NCI-H526 (cell line): ENCODE results near the gene RBMS3.

Source experiments
- DNase-seq, 2 experiments: peaks; one replicate each; lab custom pipeline; 2025; lab: John Stamatoyannopoulos, UW

Gene RBMS3

DNA sequence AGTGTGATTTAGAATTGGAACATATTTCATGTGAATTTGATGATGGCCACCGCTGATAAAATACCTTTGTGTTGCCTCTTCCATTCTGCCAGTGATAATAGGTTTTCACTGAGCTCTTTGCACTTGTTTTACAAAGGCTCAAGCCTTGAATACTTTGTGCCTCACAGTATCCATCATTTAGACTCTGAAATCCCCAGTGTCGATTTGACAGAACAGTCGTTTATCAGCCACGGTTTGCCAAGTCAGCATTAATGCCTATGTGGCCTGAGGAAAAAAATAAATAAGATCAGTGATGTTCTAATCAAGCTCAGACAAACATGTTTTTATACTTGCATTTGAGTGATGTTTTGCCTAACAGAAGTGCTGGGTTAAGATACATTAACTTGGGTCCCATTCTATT is 399.1 kb downstream of the RBMS3 start:
- no peak for DNase-seq

DNA sequence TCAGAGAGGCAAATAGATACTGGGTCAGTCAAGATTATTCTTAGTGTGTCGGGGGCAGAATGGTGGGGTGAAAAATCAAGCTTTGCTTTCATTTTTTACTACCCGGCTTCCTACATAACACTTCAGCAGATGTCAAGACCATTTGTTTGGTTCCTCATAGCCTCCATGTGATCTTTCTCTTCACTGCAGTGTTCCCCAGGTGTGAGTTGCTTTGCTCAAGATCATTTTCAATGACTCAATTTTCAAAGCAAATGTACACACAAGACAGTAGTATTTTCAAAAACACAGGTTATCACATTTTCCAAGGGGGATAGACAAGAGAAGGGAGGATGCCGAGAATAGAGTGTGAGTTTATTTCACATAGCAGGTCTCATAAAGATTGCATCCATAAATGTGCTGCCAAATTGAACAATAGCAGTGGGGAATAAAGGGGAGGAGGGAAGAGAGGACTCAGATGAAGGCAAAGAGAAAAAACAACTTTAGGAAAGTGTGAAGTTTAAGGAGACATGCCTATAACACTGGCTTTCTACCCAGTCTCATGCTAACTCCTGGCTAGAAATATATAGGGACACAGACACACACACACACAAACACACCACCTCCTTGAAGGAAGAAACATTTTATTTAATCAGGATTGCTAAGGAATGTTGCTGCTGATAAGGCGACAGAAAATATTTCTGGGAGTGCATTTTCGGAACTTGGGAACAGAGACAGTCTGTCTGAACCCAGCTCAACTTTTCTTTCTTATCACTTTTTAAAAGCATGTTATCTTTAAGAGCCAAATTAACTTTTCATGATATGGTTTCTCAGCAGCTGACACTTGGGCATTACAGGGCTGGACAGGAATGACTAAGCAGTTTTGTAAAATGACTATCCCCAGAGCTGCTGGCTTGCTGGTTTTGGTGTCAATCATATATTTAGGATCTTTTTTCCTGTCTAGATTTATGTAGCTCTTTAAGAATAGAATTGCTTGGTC is 402.4 kb downstream of the RBMS3 start:
- DNase-seq, result no peak

- DNase-seq, result no peak
These were observed 406.2 kb downstream of the RBMS3 start for GRCh38 chr3:29686889-29687592.

DNA sequence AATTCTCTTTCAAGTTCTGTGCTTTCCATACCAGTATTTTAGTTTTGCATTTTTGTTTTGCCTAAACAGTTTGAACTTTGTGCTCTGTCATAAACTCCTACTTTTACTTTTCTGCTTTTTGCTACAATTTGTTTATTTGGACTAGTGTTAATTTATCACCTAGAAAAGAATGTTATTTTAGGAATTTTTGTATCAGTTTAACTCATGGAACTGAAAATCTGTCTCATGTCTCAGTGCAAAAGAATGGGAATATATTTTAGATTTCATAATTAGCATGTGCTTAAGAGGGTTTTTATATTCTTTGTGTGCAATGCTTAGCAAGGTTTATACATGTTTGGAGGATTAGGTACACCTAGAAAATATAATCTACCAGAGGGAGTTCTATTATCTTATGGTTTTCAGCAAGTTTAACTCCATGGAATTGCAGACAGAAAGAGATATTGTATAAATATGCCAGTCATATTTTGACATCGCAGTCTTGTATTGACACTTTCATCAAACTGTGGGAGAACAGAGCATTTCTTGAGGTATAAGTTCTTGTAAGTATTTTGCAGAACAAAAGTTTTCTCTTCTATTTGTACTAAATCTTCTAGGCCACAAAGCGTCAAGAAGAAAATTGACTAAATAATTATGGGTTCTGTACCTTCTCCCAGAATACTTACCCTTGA is 409.9 kb downstream of the RBMS3 start:
- DNase-seq, result no peak

DNA sequence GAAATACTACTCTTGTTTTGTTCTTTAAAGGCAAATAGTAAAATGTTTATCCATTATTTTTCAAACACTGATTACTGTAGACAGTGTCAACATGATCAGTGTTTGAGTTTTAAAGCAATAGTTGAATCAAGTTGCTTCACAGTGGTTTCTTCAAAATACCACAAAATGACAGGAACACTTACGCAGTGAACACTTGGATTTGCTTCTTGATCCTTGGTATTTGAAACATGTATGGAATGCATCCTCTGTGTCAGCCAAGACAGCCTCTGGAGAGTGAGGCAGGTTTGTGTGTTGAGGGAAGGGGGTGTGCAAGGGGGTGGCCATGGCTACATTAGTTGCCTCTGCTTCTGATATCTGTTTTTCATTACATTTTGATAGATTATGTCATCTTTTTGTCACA is 413.0 kb downstream of the RBMS3 start:
- no peak for DNase-seq

DNA sequence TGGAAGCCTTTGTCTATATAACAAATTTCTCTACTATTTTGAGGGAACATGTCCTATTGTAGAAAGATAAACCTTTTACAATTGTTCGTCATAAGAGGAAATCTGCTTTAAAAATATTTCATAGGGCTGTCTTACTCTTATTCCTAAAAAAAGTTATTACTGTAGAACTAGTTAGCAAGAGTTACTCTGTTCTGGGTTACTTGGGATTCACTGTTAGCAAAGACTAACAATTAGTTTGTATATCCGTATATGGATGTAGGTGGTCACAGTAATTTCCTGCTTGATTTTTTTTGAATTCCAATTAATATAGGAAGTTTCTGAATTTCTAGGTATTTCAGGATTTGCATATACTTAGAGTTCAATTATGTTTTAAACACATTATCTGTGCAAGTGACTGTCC is 413.5 kb downstream of the RBMS3 start:
- no peak for DNase-seq

- DNase-seq, result no peak
These were observed 413.9 kb downstream of the RBMS3 start for GRCh38 chr3:29694783-29695182.

DNA sequence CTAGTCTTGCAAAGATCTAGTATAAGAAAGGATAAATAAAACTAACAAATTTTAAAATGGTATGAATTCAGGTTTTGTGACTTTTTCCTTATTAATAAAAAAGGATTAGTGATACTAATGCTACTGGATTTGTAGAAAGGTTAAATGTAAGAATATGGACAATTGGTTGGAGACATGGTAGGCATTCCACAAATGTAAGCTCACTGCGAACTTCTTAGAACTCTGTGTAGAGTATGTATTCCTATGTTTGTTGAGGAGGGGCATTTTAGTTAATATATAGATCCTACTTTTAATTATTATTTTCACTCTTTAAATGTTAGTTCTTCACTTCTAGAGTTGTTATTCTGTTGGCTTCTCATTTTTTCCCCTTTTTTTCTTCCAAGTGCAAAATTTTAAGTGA is 414.3 kb downstream of the RBMS3 start:
- no peak for DNase-seq

- DNase-seq, result no peak
These were observed 414.9 kb downstream of the RBMS3 start for GRCh38 chr3:29695643-29696198.

DNA sequence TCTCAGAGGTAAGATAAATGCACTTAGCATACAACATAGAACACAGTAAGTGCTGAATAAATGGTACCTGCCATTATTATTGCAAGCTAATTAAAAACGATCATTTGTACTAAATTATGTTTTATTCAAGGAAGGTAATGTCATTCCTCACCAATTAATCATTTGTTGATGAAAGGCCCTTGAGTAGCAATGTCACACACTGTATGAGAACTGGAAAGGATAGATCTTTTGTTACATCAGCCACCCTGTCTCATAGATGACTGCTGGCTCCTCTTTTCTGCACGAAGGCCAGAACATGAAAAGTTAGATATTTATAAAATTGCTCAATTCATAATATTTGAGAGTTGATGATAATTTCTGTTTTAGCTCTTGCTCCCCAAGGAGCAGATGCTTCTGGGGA is 415.4 kb downstream of the RBMS3 start:
- no peak for DNase-seq

- no peak for DNase-seq
These were observed 417.1 kb downstream of the RBMS3 start for GRCh38 chr3:29697989-29698388.

DNA sequence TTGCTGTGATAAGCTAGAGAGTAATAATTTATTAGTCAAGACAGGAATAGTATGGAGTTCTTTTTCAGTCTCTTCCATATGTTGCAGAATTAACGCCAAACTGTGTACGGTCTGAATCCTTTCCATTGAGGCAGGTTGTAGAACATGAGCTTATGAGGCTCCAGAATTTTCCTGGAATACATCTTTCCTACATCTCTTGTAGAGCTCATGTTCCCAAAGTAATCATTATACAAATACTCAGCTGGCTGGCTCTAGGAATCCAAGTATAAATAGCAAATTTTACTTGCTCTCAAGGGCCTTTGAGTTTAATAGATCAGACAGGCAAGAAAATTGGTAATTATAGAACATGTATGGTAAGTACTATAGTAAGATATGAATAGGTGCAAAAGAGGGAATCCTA is 419.4 kb downstream of the RBMS3 start:
- DNase-seq, result no peak

DNA sequence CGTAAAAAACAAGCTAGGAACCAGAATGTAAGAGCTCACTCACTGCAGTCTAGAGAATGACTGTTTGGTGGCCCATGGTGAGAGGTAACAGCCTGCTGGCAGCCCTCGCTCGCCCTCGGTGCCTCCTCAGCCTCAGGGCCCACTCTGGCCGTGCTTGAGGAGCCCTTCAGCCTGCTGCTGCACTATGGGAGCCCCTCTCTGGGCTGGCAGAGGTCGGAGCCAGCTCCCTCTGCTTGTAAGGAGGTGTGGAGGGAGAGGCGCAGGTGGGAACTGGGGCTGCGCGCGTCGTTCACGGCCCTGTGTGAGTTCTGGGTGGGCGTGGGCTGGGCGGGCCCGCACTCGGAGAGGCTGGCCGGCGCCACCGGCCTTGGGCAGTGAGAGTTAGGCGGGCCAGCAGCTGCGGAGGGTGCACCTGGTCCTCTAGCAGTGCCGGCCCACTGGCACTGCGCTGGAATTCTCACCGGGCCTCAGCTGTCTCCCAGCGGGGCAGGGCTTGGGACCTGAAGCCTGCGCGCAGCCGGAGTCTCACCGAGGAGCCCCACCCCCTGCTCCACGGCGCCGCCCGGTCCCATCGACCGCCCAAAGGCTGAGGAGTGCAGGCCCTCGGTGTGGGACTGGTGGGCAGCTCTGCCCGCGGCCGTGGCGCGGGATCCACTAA is 420.6 kb downstream of the RBMS3 start:
- DNase-seq, result no peak

DNA sequence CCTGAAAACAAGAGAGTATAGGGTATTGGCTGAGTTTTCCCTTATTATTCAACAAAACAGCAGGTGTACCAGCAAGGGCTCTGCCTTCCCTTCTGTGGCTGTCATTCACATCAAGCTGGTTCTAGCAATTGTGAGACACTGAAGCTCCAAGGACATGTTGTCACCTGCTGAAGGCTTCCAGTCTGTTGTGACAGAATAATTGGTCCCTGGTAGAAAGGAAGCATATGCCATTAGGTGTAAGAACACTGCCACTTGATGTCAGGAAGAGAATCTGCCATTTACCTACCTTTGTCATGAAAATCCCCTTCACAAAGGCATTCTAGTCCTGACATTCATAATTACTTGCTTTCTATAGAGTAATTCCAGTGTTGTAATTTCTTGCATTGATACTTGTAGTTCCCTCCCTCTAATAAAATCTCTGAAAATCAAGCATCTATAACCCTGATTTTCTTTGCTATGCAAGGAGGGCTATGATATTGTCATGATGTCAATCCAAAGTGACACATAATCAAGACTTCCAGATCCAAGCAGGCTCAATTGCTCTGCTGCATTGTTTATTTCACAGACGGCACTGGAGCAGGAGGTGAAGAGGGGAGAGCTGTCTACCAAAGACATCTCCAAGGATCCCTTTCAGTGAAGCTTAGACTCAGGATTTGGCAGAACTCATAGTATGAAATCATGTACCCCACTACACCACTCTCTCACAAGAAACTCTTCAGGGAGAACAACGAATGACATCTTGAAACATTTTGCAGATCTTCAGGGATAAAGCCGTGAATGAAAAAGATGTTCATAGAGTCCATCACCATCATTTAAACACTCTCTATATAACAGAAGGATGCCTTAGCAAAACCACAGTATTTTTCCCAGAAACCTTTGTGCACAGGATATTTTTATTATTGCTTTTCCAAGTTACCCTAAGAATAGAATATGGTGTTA is 425.3 kb downstream of the RBMS3 start:
- DNase-seq, result peak in 1 of 2 experiments; percentile 55

DNA sequence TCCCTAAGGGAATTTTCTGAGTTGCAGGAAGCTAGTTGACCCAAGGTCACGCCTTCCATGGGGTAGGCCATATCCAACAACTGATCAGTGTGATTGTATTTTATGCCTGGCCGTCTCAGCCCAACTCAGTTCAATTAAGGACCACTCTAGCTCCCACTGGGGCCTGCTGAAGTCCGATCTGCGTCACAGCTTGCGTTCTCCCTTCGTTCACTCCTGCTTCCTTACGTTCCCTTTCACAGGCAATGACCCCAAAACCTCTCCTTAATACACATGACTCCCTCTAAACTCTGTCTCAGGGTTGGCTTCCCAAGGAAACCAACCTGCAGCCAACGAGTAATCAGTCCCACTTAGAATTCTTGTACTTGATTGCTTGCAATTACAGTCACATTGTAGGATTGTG is 428.0 kb downstream of the RBMS3 start:
- no peak for DNase-seq

- DNase-seq, result no peak
These were observed 430.4 kb downstream of the RBMS3 start for GRCh38 chr3:29711255-29711771.

DNA sequence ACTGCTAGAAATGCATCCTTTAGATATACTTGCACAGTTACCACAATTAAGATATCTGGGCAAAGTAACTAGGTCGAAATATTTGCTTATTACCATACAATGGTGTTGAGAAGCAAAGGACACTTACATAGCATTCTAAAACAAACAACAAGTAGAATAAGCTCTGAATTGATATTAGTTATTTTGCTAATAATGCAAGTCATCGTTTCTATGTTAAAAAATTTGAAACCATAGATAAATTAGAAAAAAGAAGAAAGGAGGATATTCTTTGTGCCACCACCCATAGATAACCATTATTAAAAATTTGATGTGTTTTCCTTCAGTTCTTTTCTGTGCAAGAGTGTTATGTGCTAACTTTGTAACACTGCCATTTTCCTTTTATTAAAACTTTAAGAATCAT is 435.3 kb downstream of the RBMS3 start:
- no peak for DNase-seq

DNA sequence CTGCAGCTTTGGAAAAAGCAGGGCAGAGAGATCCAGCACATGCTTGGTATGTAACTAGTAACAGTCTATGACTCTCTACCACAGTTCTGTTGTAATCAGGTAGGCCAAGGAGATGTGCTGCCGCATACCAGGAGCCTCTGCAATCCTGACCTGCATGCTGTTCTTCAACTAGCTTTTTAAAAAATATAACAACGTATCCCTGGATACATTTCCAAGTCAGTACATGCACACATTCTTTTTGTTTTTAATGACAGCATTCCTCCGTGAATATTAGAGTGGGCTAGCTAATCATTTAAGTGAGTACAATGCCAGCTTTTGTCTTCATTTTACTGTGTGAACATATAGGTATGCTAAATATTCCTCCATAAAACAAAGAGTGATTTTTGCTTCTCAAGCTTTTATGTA is 437.8 kb downstream of the RBMS3 start:
- DNase-seq, result peak; percentile 8 to 9

DNA sequence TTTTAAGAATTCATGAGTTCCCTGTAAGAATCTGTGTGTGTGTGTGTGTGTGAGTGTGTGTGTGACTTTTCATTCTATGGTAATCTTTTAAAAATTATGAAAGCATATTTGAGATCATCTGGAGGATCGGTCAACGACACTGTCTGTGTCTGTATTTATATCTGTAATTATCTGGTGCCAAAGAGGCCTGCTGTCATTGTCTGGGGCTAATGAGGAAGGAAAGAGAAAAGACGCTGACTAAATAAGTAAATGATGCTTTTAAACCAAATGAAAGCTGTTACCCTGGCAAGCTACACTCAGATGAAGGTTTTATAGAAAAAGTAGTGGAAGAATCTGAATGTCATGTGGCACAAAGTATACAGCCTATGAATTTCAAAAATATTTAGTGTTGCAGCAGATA is 439.8 kb downstream of the RBMS3 start:
- DNase-seq, result no peak

- peak in 1 of 2 experiments; percentile 54 for DNase-seq
These were observed 440.9 kb downstream of the RBMS3 start for GRCh38 chr3:29721789-29722188.
